H1 (cell line): ENCODE data around the gene SLC16A5. TPM values are rescaled to one million over a fixed set of nuclear protein-coding genes. Genes with fewer than 3 reads are reported as not detected.

Experiments used
- CTCF ChIA-PET: fragments of 300-600 bp; sonication (Branson Sonifier 250); formaldehyde crosslinking; loops from one replicate; lab custom pipeline; 2021; ENCODE audit not compliant: partially characterized antibody; lab: Charles Lee
- POLR2A ChIA-PET: fragments of 300-600 bp; sonication (Branson Sonifier 250); formaldehyde crosslinking; loops from one replicate; lab custom pipeline; 2021; ENCODE audit warnings: inconsistent platforms; ENCODE audit not compliant: partially characterized antibody; lab: Charles Lee
- DNase-seq, 2 experiments: peaks; one replicate each; pipeline versions ENCODE4 v3.0.0 to v3.0.0-alpha.2; 2010 to 2022; ENCODE audit warnings: low spot score in 2 of 2, low read depth in 1 of 2, mixed read lengths in 1 of 2
- FAIRE-seq: peaks from 2 replicates; lab custom pipeline; 2011; peaks lifted over from hg19 to GRCh38; lab: Jason Lieb, UNC
- H2AFZ ChIP-seq: 2 replicates; pipeline ENCODE4 v1.8.1; 2012; ENCODE audit warnings: low read length, inconsistent platforms
- H2AK5ac ChIP-seq: 2 replicates; pipeline ENCODE4 v1.6.1; 2013; ENCODE audit warnings: low read depth, low read length
- H2BK120ac ChIP-seq: replicated peaks from 2 replicates; pipeline ENCODE3; 2013; ENCODE audit warnings: low read depth, low read length, inconsistent platforms
- H2BK12ac ChIP-seq: 2 replicates; pipeline ENCODE4 v1.6.1; 2013; ENCODE audit warnings: low read depth, low read length
- H2BK15ac ChIP-seq: 2 replicates; pipeline ENCODE4 v1.6.1; 2013; ENCODE audit warnings: low read length
- H2BK20ac ChIP-seq: 2 replicates; pipeline ENCODE4 v1.6.1; 2013; ENCODE audit warnings: low read length
- H2BK5ac ChIP-seq: 2 replicates; pipeline ENCODE4 v1.6.1; 2013; ENCODE audit warnings: low read depth, low read length
- H3K14ac ChIP-seq: 2 replicates; pipeline ENCODE4 v1.6.1; 2013; ENCODE audit warnings: inconsistent platforms; ENCODE audit not compliant: insufficient read length
- H3K18ac ChIP-seq: 2 replicates; pipeline ENCODE4 v1.6.1; 2013; ENCODE audit warnings: low read length; ENCODE audit errors: extremely low read depth
- H3K23ac ChIP-seq: 2 replicates; pipeline ENCODE4 v1.6.1; 2013; ENCODE audit warnings: inconsistent platforms; ENCODE audit not compliant: insufficient read length
- H3K23me2 ChIP-seq: 2 replicates; pipeline ENCODE4 v1.6.1; 2013; ENCODE audit warnings: low read depth, low read length
- H3K27ac ChIP-seq: 2 replicates; pipeline ENCODE4 v1.6.1; 2011; ENCODE audit warnings: low read depth, low read length, inconsistent platforms
- H3K27me3 ChIP-seq, 4 experiments: replicated peaks in 1 of 4; 1 replicate in 1 of 4; 2 replicates in 3 of 4; pipeline versions ENCODE4 v1.6.1 to v1.8.1; 2011 to 2013; ENCODE audit warnings: low read length in 3 of 4, mild to moderate bottlenecking in 3 of 4, inconsistent platforms in 2 of 4, mixed read lengths in 2 of 4, moderate library complexity in 1 of 4; ENCODE audit not compliant: control insufficient read depth in 3 of 4, insufficient read depth in 3 of 4; ENCODE audit errors: extremely low read depth in 1 of 4
- H3K36me3 ChIP-seq, 4 experiments: 2 replicates each; pipeline versions ENCODE4 v1.6.1 to v1.8.1; 2011 to 2013; ENCODE audit warnings: mild to moderate bottlenecking in 4 of 4, low read length in 3 of 4, moderate library complexity in 2 of 4, control low read depth in 1 of 4, inconsistent platforms in 1 of 4; ENCODE audit not compliant: insufficient read depth in 4 of 4, control insufficient read depth in 2 of 4
- H3K4ac ChIP-seq: replicated peaks from 2 replicates; pipeline ENCODE3; 2013; ENCODE audit warnings: low read length, low read depth, mixed read lengths, inconsistent platforms; ENCODE audit not compliant: insufficient read length
- H3K4me1 ChIP-seq, 4 experiments: replicated peaks in 1 of 4; 1 replicate in 1 of 4; 2 replicates in 3 of 4; pipeline versions ENCODE4 v1.6.1 to v1.8.1; 2011 to 2013; ENCODE audit warnings: low read length in 3 of 4, inconsistent platforms in 2 of 4, mixed read lengths in 1 of 4; ENCODE audit not compliant: insufficient read depth in 4 of 4, control insufficient read depth in 3 of 4
- H3K4me2 ChIP-seq, 2 experiments: 2 replicates each; pipeline versions ENCODE4 v1.6.1 to v1.8.1; 2011 to 2013; ENCODE audit warnings: low read depth in 2 of 2, low read length in 2 of 2, control low read depth in 1 of 2, inconsistent platforms in 1 of 2, mild to moderate bottlenecking in 1 of 2; ENCODE audit not compliant: insufficient read depth in 1 of 2
- H3K4me3 ChIP-seq, 4 experiments: fragments of 200-600, 300-600 bp in 1 of 4; sonication (generic), shearing (Covaris generic), sonication (Bioruptor Twin) in 1 of 4; 2 replicates each; pipeline versions ENCODE4 v1.5.1 to v1.8.1; 2011 to 2016; ENCODE audit warnings: low read length in 4 of 4, low read depth in 3 of 4, control low read depth in 2 of 4, inconsistent platforms in 2 of 4, mild to moderate bottlenecking in 2 of 4, mixed read lengths in 1 of 4, moderate library complexity in 1 of 4; ENCODE audit not compliant: insufficient read depth in 2 of 4; ENCODE audit errors: extremely low read depth in 1 of 4
- H3K56ac ChIP-seq: replicated peaks from 2 replicates; pipeline ENCODE3; 2013; ENCODE audit warnings: low read depth, mild to moderate bottlenecking, mixed read lengths, low read length, inconsistent platforms; ENCODE audit not compliant: insufficient read length
- H3K79me1 ChIP-seq: 2 replicates; pipeline ENCODE4 v1.6.1; 2013; ENCODE audit warnings: low read depth, low read length, control low read depth
- H3K79me2 ChIP-seq, 2 experiments: 2 replicates each; pipeline versions ENCODE4 v1.6.1 to v1.8.1; 2012 to 2013; ENCODE audit warnings: low read length in 2 of 2, mild to moderate bottlenecking in 2 of 2, inconsistent platforms in 1 of 2; ENCODE audit not compliant: insufficient read depth in 2 of 2, control insufficient read depth in 1 of 2
- H3K9ac ChIP-seq, 4 experiments: replicated peaks in 1 of 4; 1 replicate in 1 of 4; 2 replicates in 3 of 4; pipeline versions ENCODE4 v1.6.1 to v1.8.1; 2011 to 2013; ENCODE audit warnings: low read depth in 3 of 4, low read length in 3 of 4, control low read depth in 2 of 4, mild to moderate bottlenecking in 2 of 4, moderate library complexity in 2 of 4, inconsistent platforms in 1 of 4; ENCODE audit errors: extremely low read depth in 1 of 4
- H3K9me3 ChIP-seq, 2 experiments: 2 replicates each; pipeline versions ENCODE4 v1.6.1 to v1.8.1; 2012 to 2013; ENCODE audit warnings: mild to moderate bottlenecking in 2 of 2, moderate library complexity in 2 of 2, control low read depth in 1 of 2, inconsistent platforms in 1 of 2, low read depth in 1 of 2, low read length in 1 of 2, mixed read lengths in 1 of 2; ENCODE audit not compliant: insufficient read depth in 2 of 2
- H4K20me1 ChIP-seq, 2 experiments: replicated peaks in 1 of 2; 2 replicates each; pipeline versions ENCODE3 to v1.8.1; 2011 to 2013; ENCODE audit warnings: inconsistent platforms in 2 of 2, low read length in 2 of 2, mild to moderate bottlenecking in 1 of 2; ENCODE audit not compliant: insufficient read depth in 2 of 2, control insufficient read depth in 1 of 2
- H4K5ac ChIP-seq: 2 replicates; pipeline ENCODE4 v1.6.1; 2013; ENCODE audit warnings: low read length, low read depth, mixed read lengths, inconsistent platforms; ENCODE audit not compliant: insufficient read length
- H4K8ac ChIP-seq: 2 replicates; pipeline ENCODE4 v1.8.0; 2013; ENCODE audit warnings: mild to moderate bottlenecking, moderate library complexity, low read length, inconsistent platforms; ENCODE audit not compliant: insufficient read depth; ENCODE audit errors: extremely low read depth
- H4K91ac ChIP-seq: replicated peaks from 2 replicates; pipeline ENCODE3; 2013; ENCODE audit warnings: low read length, mixed read lengths, inconsistent platforms; ENCODE audit not compliant: insufficient read length
- CBX5 ChIP-seq: fragments of 300-800, 300-1000 bp; sonication (generic); IDR thresholded peaks from 2 replicates; pipeline ENCODE4 v1.7.1; 2016; ENCODE audit warnings: antibody characterized with exemption, low read length, low read depth
- CHD1 ChIP-seq: IDR thresholded peaks from 2 replicates; pipeline ENCODE4 v1.6.1; 2012; ENCODE audit warnings: low read depth, low read length, improper control_type of control experiment
- CHD2 ChIP-seq: IDR thresholded peaks from 2 replicates; pipeline ENCODE4 v1.6.1; 2012; ENCODE audit warnings: low read length, improper control_type of control experiment
- CTBP2 ChIP-seq: IDR thresholded peaks from 2 replicates; pipeline ENCODE4 v1.7.0; 2011; ENCODE audit warnings: borderline replicate concordance, mild to moderate bottlenecking, moderate library complexity, mixed read lengths, low read length; ENCODE audit not compliant: insufficient read depth, insufficient read length
- KDM1A ChIP-seq: fragments of 200-600, 300-600 bp; sonication (generic); IDR thresholded peaks from 2 replicates; pipeline ENCODE4 v1.7.1; 2016; ENCODE audit warnings: mild to moderate bottlenecking, low read length, borderline replicate concordance
- RFX5 ChIP-seq: IDR thresholded peaks from 2 replicates; pipeline ENCODE4 v1.6.1; 2011; ENCODE audit warnings: low read depth, low read length, improper control_type of control experiment, borderline replicate concordance
- SIX5 ChIP-seq: IDR thresholded peaks from 2 replicates; pipeline ENCODE4 v1.6.1; 2011; ENCODE audit warnings: mild to moderate bottlenecking, low read depth, low read length
- SP2 ChIP-seq: IDR thresholded peaks from 2 replicates; pipeline ENCODE4 v1.6.1; 2012; ENCODE audit warnings: mild to moderate bottlenecking, low read length, inconsistent platforms
- SUZ12 ChIP-seq: fragments of 200-600 bp; sonication (generic); IDR thresholded peaks from 2 replicates; pipeline ENCODE4 v1.6.1; 2012; ENCODE audit warnings: mild to moderate bottlenecking, inconsistent platforms, low read length, moderate library complexity, mixed read lengths
- TCF12 ChIP-seq: IDR thresholded peaks from 2 replicates; pipeline ENCODE4 v1.6.1; 2011; ENCODE audit warnings: low read depth, mild to moderate bottlenecking, low read length
- WGBS, 2 experiments: shearing (Covaris generic) in 1 of 2; methylation state at CpG; one replicate each; pipeline versions ENCODE4 v1.1.6 to v1.1.7; 2013 to 2015; ENCODE audit warnings: low lambda C conversion rate in 2 of 2, mixed read lengths in 2 of 2, inconsistent platforms in 1 of 2, low coverage in 1 of 2, missing lambda C conversion rate in 1 of 2; ENCODE audit not compliant: insufficient replicate concordance in 2 of 2, insufficient coverage in 1 of 2, insufficient read length in 1 of 2; ENCODE audit errors: extremely low coverage in 1 of 2, missing lambda C conversion rate in 1 of 2; 5-methylcytosine and 5-hydroxymethylcytosine counted together
- polyA plus RNA-seq, 7 experiments: library from polyadenylated mRNA; depleted of rRNA in 3 of 7; stranded (reverse) in 5 of 7; unstranded in 2 of 7; fragments of >200 nt in 5 of 7; fragments of 200-250 nt in 2 of 7; gene quantifications; 1 replicate in 5 of 7; 2 replicates in 1 of 7; 4 replicates in 1 of 7; pipeline versions ENCODE4 v1.2.1 to v1.2.3, GENCODE V29; 2011 to 2013; ENCODE audit warnings: missing spikeins in 2 of 7, mixed read lengths in 2 of 7
- total RNA-seq: library from RNA; stranded (reverse); fragmentation: NEBNext Ultra II Directional; extraction: Animal tissue kit (Norgen Biotek cat#: 25700); gene quantifications from 2 replicates; pipeline ENCODE4 v1.2.1, GENCODE V29; 2021
- TF ChIP-seq, protein P1 (sequence below): IDR thresholded peaks from 2 replicates; pipeline ENCODE4 v1.6.1; 2011; ENCODE audit warnings: low read length, improper control_type of control experiment
- TF ChIP-seq, protein P2 (sequence below): IDR thresholded peaks from 2 replicates; pipeline ENCODE4 v1.6.1; 2012; ENCODE audit warnings: inconsistent platforms

SLC16A5 gene
- total and polyA plus RNA-seq, 2 of the 8 experiments (the other 6 are each of a cell fraction or from before 2014, with no cell fraction given): 17.1 to 34.7 TPM

DNA sequence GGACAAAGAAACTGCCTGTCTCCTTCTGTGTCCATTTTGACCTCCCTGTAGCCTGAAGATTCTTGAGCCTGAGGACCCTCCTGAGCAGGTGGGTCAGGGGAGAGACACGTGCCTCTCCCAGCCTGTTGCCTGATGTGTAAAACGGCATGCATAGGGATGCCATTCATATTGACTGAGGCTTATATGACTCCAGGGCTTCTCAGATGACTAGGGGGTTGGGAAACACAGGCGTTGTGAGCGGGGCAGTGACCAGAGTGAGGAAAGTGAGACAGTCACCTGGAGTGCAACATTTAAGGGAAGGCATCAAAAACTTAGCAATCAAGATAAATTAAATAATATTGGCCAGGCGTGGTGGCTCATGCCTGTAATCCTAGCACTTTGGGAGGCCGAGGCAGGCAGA, 5.1 kb upstream of the SLC16A5 start:
- Histone ChIP-seq H2BK20ac (peak overlapping the region; percentile 66; the same call in 1 of the 2 replicates), H4K5ac (no peak overlapping the region), H3K79me1 (no peaks in the 10 kb centered on the region), H3K79me2 (no peaks in the 10 kb centered on the region), H4K91ac (peak overlapping the region; percentile 1), H3K4me1 (peaks cover 0 to 17% (median 15%) of the 10 kb centered on the region in 4 experiments; a peak in 6 of 7 replicates), H3K9me3 (no peaks in the 10 kb centered on the region), H3K56ac (no peak overlapping the region), H4K8ac (no peak overlapping the region), H3K14ac (no peak overlapping the region), H3K18ac (peak overlapping the region; percentile 4; the same call in 1 of the 2 replicates), H3K9ac (no peak overlapping the region; a peak in 1 of 7 replicates), H3K27ac (no peak overlapping the region), H2BK12ac (peak overlapping the region; percentile 75), H3K36me3 (no peaks in the 10 kb centered on the region), H2BK120ac (peak overlapping the region; percentile 52), H3K27me3 (no peaks in the 10 kb centered on the region), H2BK5ac (no peak overlapping the region), H3K4ac (no peak overlapping the region), H2AFZ (0 out of 2 replicates have a peak overlapping the region, but pooled peaks have one; percentile 10), H2AK5ac (0 out of 2 replicates have a peak overlapping the region, but pooled peaks have one; percentile 68), H3K23me2 (peaks cover 7% of the 10 kb centered on the region; the same call in 1 of the 2 replicates), H3K23ac (no peak overlapping the region), H2BK15ac (0 out of 2 replicates have a peak overlapping the region, but pooled peaks have one; percentile 88), H3K4me2 (no peak overlapping the region), H3K4me3 (no peak overlapping the region), H4K20me1 (no peaks in the 10 kb centered on the region)
- ChIA-PET CTCF (interaction anchor here (1.1 to 7.6 kb wide), 5 partner anchors 19 to 292 kb away, joined by 3 to 45 read pairs (median 7); no protein-coding TSS in a partner anchor), POLR2A (interaction anchor here (1.0 to 1.3 kb wide), 2 partner anchors 48 to 70 kb away, joined by 5 read pairs; partner anchors contain the start of genes MRPL58 and NT5C)
- WGBS, 2 experiments: 73% methylated on average over 6 of the region's 6 CpGs; no CpG with 5 or more reads in 1 of the 2 experiments
- DNase-seq (no peak), FAIRE-seq (no peak)
- TF ChIP-seq, protein P1, sequence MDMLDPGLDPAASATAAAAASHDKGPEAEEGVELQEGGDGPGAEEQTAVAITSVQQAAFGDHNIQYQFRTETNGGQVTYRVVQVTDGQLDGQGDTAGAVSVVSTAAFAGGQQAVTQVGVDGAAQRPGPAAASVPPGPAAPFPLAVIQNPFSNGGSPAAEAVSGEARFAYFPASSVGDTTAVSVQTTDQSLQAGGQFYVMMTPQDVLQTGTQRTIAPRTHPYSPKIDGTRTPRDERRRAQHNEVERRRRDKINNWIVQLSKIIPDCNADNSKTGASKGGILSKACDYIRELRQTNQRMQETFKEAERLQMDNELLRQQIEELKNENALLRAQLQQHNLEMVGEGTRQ: no peak
- TF ChIP-seq SUZ12: no peak
- no peak for TF ChIP-seq KDM1A
- no peak for TF ChIP-seq TCF12
- TF ChIP-seq CHD2: no peak
- no peak for TF ChIP-seq RFX5
- TF ChIP-seq SP2: no peak
- TF ChIP-seq, protein P2, sequence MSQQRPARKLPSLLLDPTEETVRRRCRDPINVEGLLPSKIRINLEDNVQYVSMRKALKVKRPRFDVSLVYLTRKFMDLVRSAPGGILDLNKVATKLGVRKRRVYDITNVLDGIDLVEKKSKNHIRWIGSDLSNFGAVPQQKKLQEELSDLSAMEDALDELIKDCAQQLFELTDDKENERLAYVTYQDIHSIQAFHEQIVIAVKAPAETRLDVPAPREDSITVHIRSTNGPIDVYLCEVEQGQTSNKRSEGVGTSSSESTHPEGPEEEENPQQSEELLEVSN: no peak
- TF ChIP-seq SIX5: no peak
- no peak for TF ChIP-seq CTBP2
- TF ChIP-seq CBX5: no peak
- TF ChIP-seq CHD1: no peak
